LNCAP (cell line): Measurements from ENCODE around the gene FAM117A.

Experiments used
- CTCF ChIP-seq: fragments of 450-650 bp; IDR thresholded peaks from 2 replicates; pipeline ENCODE4 v1.5.1; 2017; ENCODE audit warnings: mild to moderate bottlenecking

The FAM117A gene

GRCh38 chr17:49707246-49707607 lies 56.7 kb downstream of the FAM117A start:
- no peak for TF ChIP-seq CTCF

GRCh38 chr17:49705254-49705653 lies 58.7 kb downstream of the FAM117A start:
- TF ChIP-seq CTCF: no peak

DNA sequence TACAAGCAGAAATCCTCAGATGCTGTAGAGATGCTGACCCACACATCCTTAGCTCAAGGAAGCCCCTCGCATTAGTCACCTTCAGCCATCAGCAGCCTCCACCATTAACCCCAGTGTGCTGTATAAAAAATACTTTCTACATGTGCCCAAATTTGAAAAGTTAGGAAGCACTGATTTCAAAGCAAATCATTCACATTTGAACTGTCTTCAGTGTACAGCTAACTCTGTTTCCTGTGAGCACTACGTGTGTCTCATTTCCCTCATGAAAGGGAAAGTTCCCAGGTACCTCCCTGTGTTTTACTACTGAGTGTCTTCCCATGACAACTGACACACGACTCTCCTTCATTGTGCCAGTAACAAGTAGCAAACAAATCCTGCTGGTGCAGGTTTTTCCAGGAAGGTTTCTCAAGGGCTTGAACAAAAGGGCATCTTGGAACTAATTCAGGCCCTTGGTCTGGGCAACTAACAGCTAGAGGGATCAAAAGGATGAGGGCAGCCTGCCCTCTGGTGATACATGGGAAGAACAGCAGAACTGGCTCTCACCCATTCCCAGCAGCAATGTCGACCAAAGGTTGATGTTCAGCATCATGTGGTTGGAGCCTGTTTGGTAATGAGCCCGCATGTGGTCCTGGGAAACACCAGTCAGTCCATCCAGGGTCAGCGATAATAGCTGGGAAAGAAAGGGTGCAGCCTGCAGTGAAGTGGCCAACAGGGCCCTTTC lies 60.2 kb downstream of the FAM117A start:
- TF ChIP-seq CTCF: peak; percentile 60; the same call in 1 of the 2 replicates

- no peak for TF ChIP-seq CTCF
These were observed 63.0 kb downstream of the FAM117A start for GRCh38 chr17:49700960-49701359.

- no peak for TF ChIP-seq CTCF
These were observed 63.9 kb downstream of the FAM117A start for GRCh38 chr17:49699966-49700575.

DNA sequence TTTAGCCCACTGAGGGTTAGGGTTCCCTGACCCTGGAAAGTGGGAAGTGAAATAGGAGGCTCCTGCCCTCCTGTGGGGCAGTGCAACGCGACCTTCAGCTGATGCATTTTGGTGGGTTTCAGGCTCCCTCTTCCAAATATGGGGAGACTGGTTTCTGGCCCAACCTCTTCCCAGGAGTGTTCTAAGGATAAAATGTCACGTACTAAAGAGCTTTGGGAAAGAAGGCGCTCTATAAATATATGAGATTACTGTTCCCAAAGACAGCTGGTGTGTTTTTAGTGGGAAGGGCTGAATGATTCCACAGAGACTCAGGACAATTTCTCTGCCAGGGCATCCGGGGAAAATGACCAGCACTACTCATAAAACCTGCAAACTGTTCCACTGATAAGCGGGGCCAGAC lies 65.9 kb downstream of the FAM117A start:
- no peak for TF ChIP-seq CTCF

DNA sequence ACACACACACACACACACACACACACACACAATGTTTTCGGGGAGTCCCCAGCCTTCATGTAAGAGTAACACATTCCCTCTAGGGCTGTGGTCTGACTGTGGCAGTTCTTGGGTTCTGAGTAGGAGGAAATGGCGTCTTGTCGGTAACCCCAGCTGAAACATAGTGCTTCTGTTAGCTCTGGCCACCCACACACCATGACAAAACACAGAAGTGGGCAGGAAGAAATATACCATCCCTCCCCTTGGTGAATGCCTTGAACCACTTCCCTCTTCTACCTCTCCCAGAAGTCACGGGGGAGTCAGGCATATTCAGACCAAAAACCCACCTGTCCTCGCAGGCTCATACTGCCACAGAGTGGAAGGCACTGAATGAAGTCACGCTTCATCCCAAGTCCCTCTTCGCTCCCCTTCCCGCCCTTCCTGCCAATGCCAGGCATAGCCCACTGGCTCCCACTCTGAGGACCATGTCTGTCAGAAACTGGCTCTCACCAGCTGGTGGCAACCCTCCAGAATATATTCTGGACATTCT lies 67.6 kb downstream of the FAM117A start:
- TF ChIP-seq CTCF: no peak
